Loucy (cell line): ENCODE results near the gene OXER1.

ENCODE experiments used
- H2AFZ ChIP-seq: fragments of 200-600 bp; sonication (generic); 2 replicates; pipeline ENCODE4 v1.6.0; 2016; ENCODE audit warnings: antibody characterized with exemption, mild to moderate bottlenecking, low read length, moderate library complexity
- H3F3A ChIP-seq: fragments of 200-600 bp; 2 replicates; pipeline ENCODE4 v1.6.0; 2016; ENCODE audit warnings: antibody characterized with exemption, low read depth, mild to moderate bottlenecking
- H3K27me3 ChIP-seq: fragments of 200-600 bp; sonication (generic); 2 replicates; pipeline ENCODE4 v1.6.1; 2014; ENCODE audit warnings: low read length, mild to moderate bottlenecking; ENCODE audit not compliant: insufficient read depth, poor library complexity, severe bottlenecking
- H3K36me3 ChIP-seq: fragments of 200-600 bp; sonication (generic); 2 replicates; pipeline ENCODE4 v1.6.1; 2016; ENCODE audit warnings: low read length; ENCODE audit not compliant: insufficient read depth
- H3K4me1 ChIP-seq: fragments of 200-600 bp; sonication (generic); 2 replicates; pipeline ENCODE4 v1.5.1; 2014; ENCODE audit warnings: low read length, mild to moderate bottlenecking; ENCODE audit not compliant: insufficient read depth, poor library complexity, severe bottlenecking
- H3K4me2 ChIP-seq: fragments of 200-600 bp; sonication (generic); 2 replicates; pipeline ENCODE4 v1.6.0; 2014; ENCODE audit warnings: antibody characterized with exemption, low read length, low read depth, mild to moderate bottlenecking; ENCODE audit not compliant: poor library complexity, severe bottlenecking
- H3K4me3 ChIP-seq: fragments of 200-600 bp; sonication (generic); 2 replicates; pipeline ENCODE4 v1.5.1; 2014; ENCODE audit warnings: low read length, mild to moderate bottlenecking, mixed read lengths; ENCODE audit not compliant: poor library complexity, severe bottlenecking
- H3K79me2 ChIP-seq: fragments of 200-600 bp; sonication (generic); 2 replicates; pipeline ENCODE4 v1.6.1; 2014; ENCODE audit warnings: low read length; ENCODE audit not compliant: insufficient read depth
- H3K9ac ChIP-seq: fragments of 200-600 bp; sonication (generic); 2 replicates; pipeline ENCODE4 v1.6.0; 2014; ENCODE audit warnings: mild to moderate bottlenecking, low read depth, low read length, moderate library complexity; ENCODE audit not compliant: poor library complexity, severe bottlenecking
- H3K9me2 ChIP-seq: fragments of 200-600 bp; sonication (generic); replicated peaks from 2 replicates; pipeline ENCODE4 v1.6.1; 2016; ENCODE audit warnings: low read depth, low read length, mixed read lengths
- H3K9me3 ChIP-seq: fragments of 200-600 bp; sonication (generic); 2 replicates; pipeline ENCODE4 v1.6.1; 2014; ENCODE audit warnings: mild to moderate bottlenecking, antibody characterized with exemption, low read length, low read depth; ENCODE audit not compliant: insufficient read depth
- H4K20me1 ChIP-seq: fragments of 200-600 bp; sonication (generic); 2 replicates; pipeline ENCODE4 v1.6.0; 2014; ENCODE audit warnings: antibody characterized with exemption, low read length, mild to moderate bottlenecking; ENCODE audit not compliant: insufficient read depth, poor library complexity, severe bottlenecking
- CTCF ChIP-seq: fragments of 200-600 bp; sonication (generic); conservative IDR thresholded peaks from 2 replicates; pipeline ENCODE4 v1.5.1; 2014; ENCODE audit warnings: mild to moderate bottlenecking, antibody characterized with exemption, low read length
- EZH2phosphoT487 ChIP-seq: fragments of 200-600 bp; IDR thresholded peaks from 2 replicates; pipeline ENCODE4 v1.6.1; 2018; ENCODE audit warnings: antibody characterized with exemption, mild to moderate bottlenecking, moderate library complexity, borderline replicate concordance

Gene OXER1

GRCh38 chr2:42795275-42795674, 31.3 kb upstream of the OXER1 start:
- Histone ChIP-seq H3K27me3 (no peaks in the 10 kb centered on the region), H3K9me3 (no peaks in the 10 kb centered on the region), H4K20me1 (no peaks in the 10 kb centered on the region), H3K79me2 (no peaks in the 10 kb centered on the region), H3K4me3 (no peak overlapping the region), H2AFZ (no peak overlapping the region), H3K9me2 (no peaks in the 10 kb centered on the region), H3K4me1 (no peaks in the 10 kb centered on the region), H3K9ac (no peak overlapping the region), H3K4me2 (no peak overlapping the region), H3F3A (no peaks in the 10 kb centered on the region), H3K36me3 (no peaks in the 10 kb centered on the region)
- TF ChIP-seq CTCF (no peak), EZH2phosphoT487 (no peak)

- no peak overlapping the region for H3K4me2 ChIP-seq
These were observed 30.5 kb upstream of the OXER1 start for GRCh38 chr2:42794271-42795046.

GRCh38 chr2:42793334-42794270, 29.7 kb upstream of the OXER1 start:
- Histone ChIP-seq H3K4me1 (no peaks in the 10 kb centered on the region), H3K79me2 (no peaks in the 10 kb centered on the region), H2AFZ (no peak overlapping the region), H3K9me2 (no peaks in the 10 kb centered on the region), H3K36me3 (no peaks in the 10 kb centered on the region), H3K9ac (no peak overlapping the region), H3K4me3 (no peak overlapping the region), H3F3A (no peaks in the 10 kb centered on the region), H3K4me2 (no peak overlapping the region), H3K27me3 (no peaks in the 10 kb centered on the region), H4K20me1 (no peaks in the 10 kb centered on the region), H3K9me3 (no peaks in the 10 kb centered on the region)
- TF ChIP-seq CTCF: no peak
- TF ChIP-seq EZH2phosphoT487: no peak

More at GRCh38 chr2:42794271-42795046, 30.5 kb upstream of the OXER1 start:
- no peaks in the 10 kb centered on the region for H3K9me3 ChIP-seq
- no peak overlapping the region for H3K9ac ChIP-seq
- no peaks in the 10 kb centered on the region for H3K79me2 ChIP-seq
- no peak overlapping the region for H2AFZ ChIP-seq
- no peaks in the 10 kb centered on the region for H3K36me3 ChIP-seq
- H3K27me3 ChIP-seq: no peaks in the 10 kb centered on the region
- no peaks in the 10 kb centered on the region for H3F3A ChIP-seq
- TF ChIP-seq CTCF (no peak), EZH2phosphoT487 (no peak)
- H4K20me1 ChIP-seq: no peaks in the 10 kb centered on the region
- no peaks in the 10 kb centered on the region for H3K4me1 ChIP-seq
- no peaks in the 10 kb centered on the region for H3K9me2 ChIP-seq
- no peak overlapping the region for H3K4me3 ChIP-seq
